ENCODE results near the gene STON1.

The STON1 gene

DNA sequence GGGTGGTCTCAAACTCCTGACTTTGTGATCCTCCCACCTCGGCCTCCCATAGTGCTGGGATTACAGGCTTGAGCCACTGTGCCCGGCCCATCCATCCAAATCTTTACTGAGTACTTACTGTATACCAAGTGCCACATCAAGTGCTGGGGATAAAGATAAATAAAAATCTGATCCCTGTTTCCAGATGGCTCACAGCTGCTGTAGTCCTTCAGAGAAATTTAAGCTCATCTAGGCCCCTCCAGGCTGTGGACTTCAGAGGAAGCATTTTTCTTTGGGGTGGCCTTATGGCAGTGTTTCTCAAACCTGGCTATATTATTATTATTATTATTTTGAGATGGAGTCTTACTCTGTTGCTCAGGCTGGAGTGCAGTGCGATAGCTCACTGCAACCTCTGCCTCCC lies 54.0 kb downstream of the STON1 start:
- TF ChIP-seq RAD21 (IDR thresholded peaks at IDR 0.05; ENCODE audit: low read depth): no peak
- no peak for TF ChIP-seq EGR1 (IDR thresholded peaks at IDR 0.05)
- TF ChIP-seq FOXM1 (IDR thresholded peaks at IDR 0.05; ENCODE audit: borderline replicate concordance, low read depth): no peak
- TF ChIP-seq, protein P1, sequence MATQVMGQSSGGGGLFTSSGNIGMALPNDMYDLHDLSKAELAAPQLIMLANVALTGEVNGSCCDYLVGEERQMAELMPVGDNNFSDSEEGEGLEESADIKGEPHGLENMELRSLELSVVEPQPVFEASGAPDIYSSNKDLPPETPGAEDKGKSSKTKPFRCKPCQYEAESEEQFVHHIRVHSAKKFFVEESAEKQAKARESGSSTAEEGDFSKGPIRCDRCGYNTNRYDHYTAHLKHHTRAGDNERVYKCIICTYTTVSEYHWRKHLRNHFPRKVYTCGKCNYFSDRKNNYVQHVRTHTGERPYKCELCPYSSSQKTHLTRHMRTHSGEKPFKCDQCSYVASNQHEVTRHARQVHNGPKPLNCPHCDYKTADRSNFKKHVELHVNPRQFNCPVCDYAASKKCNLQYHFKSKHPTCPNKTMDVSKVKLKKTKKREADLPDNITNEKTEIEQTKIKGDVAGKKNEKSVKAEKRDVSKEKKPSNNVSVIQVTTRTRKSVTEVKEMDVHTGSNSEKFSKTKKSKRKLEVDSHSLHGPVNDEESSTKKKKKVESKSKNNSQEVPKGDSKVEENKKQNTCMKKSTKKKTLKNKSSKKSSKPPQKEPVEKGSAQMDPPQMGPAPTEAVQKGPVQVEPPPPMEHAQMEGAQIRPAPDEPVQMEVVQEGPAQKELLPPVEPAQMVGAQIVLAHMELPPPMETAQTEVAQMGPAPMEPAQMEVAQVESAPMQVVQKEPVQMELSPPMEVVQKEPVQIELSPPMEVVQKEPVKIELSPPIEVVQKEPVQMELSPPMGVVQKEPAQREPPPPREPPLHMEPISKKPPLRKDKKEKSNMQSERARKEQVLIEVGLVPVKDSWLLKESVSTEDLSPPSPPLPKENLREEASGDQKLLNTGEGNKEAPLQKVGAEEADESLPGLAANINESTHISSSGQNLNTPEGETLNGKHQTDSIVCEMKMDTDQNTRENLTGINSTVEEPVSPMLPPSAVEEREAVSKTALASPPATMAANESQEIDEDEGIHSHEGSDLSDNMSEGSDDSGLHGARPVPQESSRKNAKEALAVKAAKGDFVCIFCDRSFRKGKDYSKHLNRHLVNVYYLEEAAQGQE (IDR thresholded peaks at IDR 0.05; ENCODE audit: low read depth): no peak
- TF ChIP-seq, protein P2, sequence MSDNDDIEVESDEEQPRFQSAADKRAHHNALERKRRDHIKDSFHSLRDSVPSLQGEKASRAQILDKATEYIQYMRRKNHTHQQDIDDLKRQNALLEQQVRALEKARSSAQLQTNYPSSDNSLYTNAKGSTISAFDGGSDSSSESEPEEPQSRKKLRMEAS (IDR thresholded peaks at IDR 0.05): no peak
- TF ChIP-seq TCF12 (IDR thresholded peaks at IDR 0.05; ENCODE audit: low read depth): no peak
- no peak for TF ChIP-seq TEAD4 (IDR thresholded peaks at IDR 0.05)
- TF ChIP-seq EP300 (IDR thresholded peaks at IDR 0.05; ENCODE audit: borderline replicate concordance): no peak
- TF ChIP-seq USF1 (IDR thresholded peaks at IDR 0.05): no peak
- no peak for TF ChIP-seq ZBTB7A (IDR thresholded peaks at IDR 0.05; ENCODE audit: low read depth)

DNA sequence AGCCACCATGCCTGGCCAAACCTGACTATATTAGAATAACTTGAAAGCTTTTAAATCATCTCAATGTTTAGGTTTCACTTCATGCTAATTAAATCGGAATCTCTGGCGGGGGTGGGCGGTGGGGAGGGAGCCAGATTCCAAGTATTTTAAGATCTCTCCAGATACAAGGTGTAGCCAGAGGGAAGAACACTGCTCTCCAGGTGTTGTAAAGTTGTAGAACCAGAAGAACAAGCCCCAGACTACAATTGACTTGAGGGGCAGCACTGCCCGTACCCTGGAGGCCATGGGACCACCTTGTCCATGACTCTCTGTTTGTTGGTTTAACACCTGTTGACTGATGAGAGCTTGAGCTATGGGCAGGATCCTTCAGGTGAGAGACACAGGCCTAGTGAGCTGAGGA lies 54.6 kb downstream of the STON1 start:
- TF ChIP-seq YY1 (IDR thresholded peaks at IDR 0.05; ENCODE audit: low read depth): no peak
- TF ChIP-seq, protein P2 (IDR thresholded peaks at IDR 0.05): no peak
- no peak for TF ChIP-seq EGR1 (IDR thresholded peaks at IDR 0.05)
- no peak for TF ChIP-seq TAF1 (IDR thresholded peaks at IDR 0.05; ENCODE audit: low read depth)
- TF ChIP-seq TCF12 (IDR thresholded peaks at IDR 0.05; ENCODE audit: low read depth): no peak
- TF ChIP-seq CREB1 (IDR thresholded peaks at IDR 0.05; ENCODE audit: low read depth): no peak
- TF ChIP-seq FOXM1 (IDR thresholded peaks at IDR 0.05; ENCODE audit: borderline replicate concordance, low read depth): no peak
- TF ChIP-seq, protein P1 (IDR thresholded peaks at IDR 0.05; ENCODE audit: low read depth): no peak
- no peak for TF ChIP-seq EP300 (IDR thresholded peaks at IDR 0.05; ENCODE audit: borderline replicate concordance)
- no peak for TF ChIP-seq ZBTB7A (IDR thresholded peaks at IDR 0.05; ENCODE audit: low read depth)
- TF ChIP-seq RAD21 (IDR thresholded peaks at IDR 0.05; ENCODE audit: low read depth): no peak
- no peak for TF ChIP-seq CEBPB (IDR thresholded peaks at IDR 0.05)
- no peak for TF ChIP-seq USF1 (IDR thresholded peaks at IDR 0.05)
- no peak for TF ChIP-seq NFIC (IDR thresholded peaks at IDR 0.05)
- TF ChIP-seq TEAD4 (IDR thresholded peaks at IDR 0.05): no peak

DNA sequence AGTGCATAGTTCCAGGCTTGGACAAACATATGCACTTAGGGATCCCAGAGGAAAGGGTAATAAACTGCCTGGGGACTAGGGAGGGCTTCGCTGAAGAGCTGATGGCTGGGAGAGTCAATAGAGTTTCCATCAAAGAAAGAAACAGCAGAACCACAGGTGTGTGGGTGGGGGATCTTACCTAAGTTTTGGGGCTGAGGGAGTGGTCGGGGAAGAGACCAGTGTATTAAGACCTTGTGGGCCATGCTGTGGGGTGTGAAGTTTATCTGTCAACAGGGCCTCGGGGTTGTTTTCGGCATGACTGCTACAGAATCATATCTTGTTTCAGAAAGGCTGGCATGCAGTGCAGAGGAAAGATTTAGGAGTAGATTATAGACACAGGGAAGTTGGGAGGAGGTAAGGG lies 56.5 kb downstream of the STON1 start:
- no peak for TF ChIP-seq RAD21 (IDR thresholded peaks at IDR 0.05; ENCODE audit: low read depth)
- no peak for TF ChIP-seq ZBTB7A (IDR thresholded peaks at IDR 0.05; ENCODE audit: low read depth)
- no peak for TF ChIP-seq TAF1 (IDR thresholded peaks at IDR 0.05; ENCODE audit: low read depth)
- no peak for TF ChIP-seq TCF12 (IDR thresholded peaks at IDR 0.05; ENCODE audit: low read depth)
- no peak for TF ChIP-seq FOXM1 (IDR thresholded peaks at IDR 0.05; ENCODE audit: borderline replicate concordance, low read depth)
- TF ChIP-seq YY1 (IDR thresholded peaks at IDR 0.05; ENCODE audit: low read depth): no peak
- TF ChIP-seq CREB1 (IDR thresholded peaks at IDR 0.05; ENCODE audit: low read depth): no peak
- no peak for TF ChIP-seq CEBPB (IDR thresholded peaks at IDR 0.05)
- no peak for TF ChIP-seq NFIC (IDR thresholded peaks at IDR 0.05)
- no peak for TF ChIP-seq TEAD4 (IDR thresholded peaks at IDR 0.05)

DNA sequence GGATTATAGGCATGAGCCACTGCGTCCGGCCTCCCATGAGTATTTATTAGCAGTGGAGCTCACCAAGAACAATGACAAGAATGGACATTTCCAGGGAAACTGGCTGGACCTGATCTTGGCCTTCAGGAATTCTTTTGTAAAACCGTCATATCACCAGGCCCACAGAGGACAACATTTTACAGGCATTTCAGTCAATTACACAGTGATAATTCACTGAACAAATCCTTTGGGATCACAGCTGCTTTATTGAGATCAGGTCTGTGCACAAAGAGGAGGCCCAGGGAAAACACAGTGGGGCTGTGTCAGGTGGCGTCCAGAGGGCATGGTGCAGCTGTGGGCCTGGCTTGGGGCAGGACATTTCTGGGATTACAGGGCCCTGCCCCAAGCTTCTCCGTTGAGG lies 57.6 kb downstream of the STON1 start:
- no peak; the same call in 1 of the 2 replicates for TF ChIP-seq EP300 (IDR thresholded peaks at IDR 0.05; ENCODE audit: borderline replicate concordance)
- TF ChIP-seq NFIC (IDR thresholded peaks at IDR 0.05): no peak
- no peak for TF ChIP-seq CREB1 (IDR thresholded peaks at IDR 0.05; ENCODE audit: low read depth)
- no peak for TF ChIP-seq EGR1 (IDR thresholded peaks at IDR 0.05)
- TF ChIP-seq RAD21 (IDR thresholded peaks at IDR 0.05; ENCODE audit: low read depth): no peak
- TF ChIP-seq USF1 (IDR thresholded peaks at IDR 0.05): no peak
- TF ChIP-seq TEAD4 (IDR thresholded peaks at IDR 0.05): no peak
- TF ChIP-seq, protein P2 (IDR thresholded peaks at IDR 0.05): no peak
- TF ChIP-seq ZBTB7A (IDR thresholded peaks at IDR 0.05; ENCODE audit: low read depth): no peak
- no peak for TF ChIP-seq FOXM1 (IDR thresholded peaks at IDR 0.05; ENCODE audit: borderline replicate concordance, low read depth)
- TF ChIP-seq CEBPB (IDR thresholded peaks at IDR 0.05): no peak
- TF ChIP-seq YY1 (IDR thresholded peaks at IDR 0.05; ENCODE audit: low read depth): no peak
- TF ChIP-seq TCF12 (IDR thresholded peaks at IDR 0.05; ENCODE audit: low read depth): no peak
- no peak for TF ChIP-seq TAF1 (IDR thresholded peaks at IDR 0.05; ENCODE audit: low read depth)
- TF ChIP-seq, protein P1 (IDR thresholded peaks at IDR 0.05; ENCODE audit: low read depth): no peak
